ACC112 (cell line): Measurements from ENCODE around the gene RAP1A.

Experiments used
- H2AFZ ChIP-seq: fragments of 200-600 bp; sonication (generic); one replicate; pipeline ENCODE4 v1.6.0; 2017; ENCODE audit warnings: antibody characterized with exemption, low read length; ENCODE audit not compliant: unreplicated experiment
- H3K27ac ChIP-seq: fragments of 200-600 bp; sonication (generic); 2 replicates; pipeline ENCODE4 v1.5.1; 2014; ENCODE audit warnings: low read depth, mild to moderate bottlenecking, antibody characterized with exemption, low read length, moderate library complexity
- H3K27me3 ChIP-seq: fragments of 200-600 bp; sonication (generic); 2 replicates; pipeline ENCODE4 v1.6.1; 2014; ENCODE audit warnings: mild to moderate bottlenecking, antibody characterized with exemption, low read length, moderate library complexity, mixed read lengths; ENCODE audit not compliant: insufficient read depth
- H3K36me3 ChIP-seq: fragments of 200-600 bp; sonication (generic); 2 replicates; pipeline ENCODE4 v1.6.1; 2016; ENCODE audit warnings: mild to moderate bottlenecking, antibody characterized with exemption, low read length, moderate library complexity, mixed read lengths; ENCODE audit not compliant: insufficient read depth
- H3K4me1 ChIP-seq: fragments of 200-600 bp; sonication (generic); one replicate; pipeline ENCODE4 v1.6.1; 2016; ENCODE audit warnings: low read length, mixed read lengths; ENCODE audit not compliant: insufficient read depth, unreplicated experiment, control insufficient read depth
- H3K4me3 ChIP-seq: fragments of 200-600 bp; sonication (generic); 2 replicates; pipeline ENCODE4 v1.5.1; 2014; ENCODE audit warnings: mild to moderate bottlenecking, low read depth, low read length
- H3K79me2 ChIP-seq: fragments of 200-600 bp; sonication (generic); one replicate; pipeline ENCODE4 v1.6.0; 2016; ENCODE audit warnings: low read length; ENCODE audit not compliant: control insufficient read depth, unreplicated experiment, insufficient read depth

RAP1A gene

DNA sequence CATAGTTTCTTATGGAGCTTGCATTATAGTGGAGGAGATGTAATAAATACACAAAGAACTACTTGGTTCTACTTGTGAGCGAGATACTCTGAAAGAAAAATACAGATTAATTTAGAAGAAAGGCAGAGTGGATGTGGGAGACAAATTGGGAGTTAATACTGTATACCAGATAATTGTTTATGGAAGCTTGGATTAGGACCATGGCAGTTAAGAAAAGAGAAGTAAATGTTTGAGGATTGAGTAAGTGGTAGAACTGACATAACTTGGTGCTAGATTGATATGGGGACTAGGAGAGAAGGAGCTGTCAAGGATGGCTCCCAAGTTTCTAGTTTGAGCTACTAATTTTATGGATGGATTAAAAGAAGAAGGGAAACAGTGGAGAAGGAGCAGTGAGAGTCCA lies 72.3 kb downstream of the RAP1A start:
- H3K79me2 ChIP-seq: peaks cover 13% of the 10 kb centered on the region
- H3K27me3 ChIP-seq: no peaks in the 10 kb centered on the region
- peaks cover 8% of the 10 kb centered on the region for H3K4me1 ChIP-seq
- H2AFZ ChIP-seq: no peak overlapping the region
- peaks cover 10% of the 10 kb centered on the region for H3K36me3 ChIP-seq
- H3K27ac ChIP-seq: no peak overlapping the region
- H3K4me3 ChIP-seq: no peak overlapping the region

DNA sequence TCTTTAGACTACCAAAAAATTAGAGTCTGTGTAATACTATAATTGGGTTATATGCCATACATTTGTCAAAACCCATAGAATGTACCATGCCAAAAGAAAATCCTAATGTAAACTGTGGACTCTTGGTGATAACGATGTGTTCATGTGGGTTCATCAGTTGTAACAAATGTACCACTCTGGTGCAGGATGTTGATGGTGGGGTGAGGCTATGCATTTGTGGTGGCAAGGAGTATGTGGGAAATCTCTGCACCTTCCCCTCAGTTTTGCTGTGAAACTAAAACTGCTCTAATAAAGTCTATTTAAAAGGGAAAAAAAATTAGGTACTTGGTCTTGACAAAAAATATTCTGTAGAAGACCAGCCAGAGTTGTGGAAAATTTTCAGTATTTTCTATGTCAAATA lies 76.2 kb downstream of the RAP1A start:
- Histone ChIP-seq H3K79me2 (peaks cover 10% of the 10 kb centered on the region), H3K4me1 (peaks cover under 1% of the 10 kb centered on the region), H3K27me3 (no peaks in the 10 kb centered on the region), H3K36me3 (peaks cover 15% of the 10 kb centered on the region), H3K27ac (no peak overlapping the region), H3K4me3 (no peak overlapping the region), H2AFZ (no peak overlapping the region)

DNA sequence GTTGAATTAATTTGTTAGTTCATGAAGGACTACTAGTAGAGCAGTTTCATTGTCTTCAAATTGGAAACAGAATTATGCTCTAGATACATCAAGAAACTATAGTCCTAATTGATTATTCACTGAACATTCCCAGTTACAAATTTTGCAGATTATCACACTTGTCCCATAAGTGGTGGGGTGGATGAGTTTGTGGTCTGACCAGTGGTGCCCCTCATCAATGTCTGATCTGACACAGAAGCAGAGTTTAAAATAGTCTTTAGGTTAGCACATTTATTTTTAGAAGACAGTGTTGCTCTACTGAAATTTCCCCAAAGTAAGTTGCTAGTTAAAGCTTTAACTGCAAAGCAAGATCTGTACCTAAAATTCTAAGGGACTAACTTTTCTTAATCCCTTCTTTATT lies 76.7 kb downstream of the RAP1A start:
- Histone ChIP-seq H3K79me2 (peaks cover 10% of the 10 kb centered on the region), H3K27me3 (no peaks in the 10 kb centered on the region), H3K36me3 (peaks cover 15% of the 10 kb centered on the region), H3K27ac (no peak overlapping the region), H3K4me3 (no peak overlapping the region), H2AFZ (no peak overlapping the region), H3K4me1 (no peaks in the 10 kb centered on the region)

DNA sequence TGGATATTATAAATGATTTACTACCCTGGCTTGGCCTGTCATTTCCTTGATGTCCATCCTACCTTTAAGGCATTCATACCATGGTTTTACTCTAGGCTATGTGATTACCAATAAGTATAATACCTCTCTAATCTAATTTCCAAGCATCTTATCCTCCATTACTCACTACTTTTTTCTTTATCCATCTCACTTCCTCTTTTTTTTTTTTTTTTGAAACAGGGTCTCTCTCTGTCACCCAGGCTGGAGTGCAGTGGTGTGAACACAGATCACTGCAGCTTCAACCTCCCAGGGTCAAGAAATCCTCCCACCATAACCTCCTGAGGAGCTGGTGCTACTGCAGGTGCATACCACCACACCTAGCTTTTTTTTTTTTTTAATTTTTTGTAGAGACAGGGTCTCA lies 79.7 kb downstream of the RAP1A start:
- H3K27me3 ChIP-seq: no peaks in the 10 kb centered on the region
- no peak overlapping the region for H3K4me3 ChIP-seq
- H3K36me3 ChIP-seq: peaks cover 16% of the 10 kb centered on the region
- H3K79me2 ChIP-seq: no peaks in the 10 kb centered on the region
- H3K4me1 ChIP-seq: no peaks in the 10 kb centered on the region
- no peak overlapping the region for H2AFZ ChIP-seq
- H3K27ac ChIP-seq: no peak overlapping the region

GRCh38 chr1:111702504-111703050 lies 83.0 kb downstream of the RAP1A start:
- H3K36me3 ChIP-seq: peaks cover 14% of the 10 kb centered on the region; the same call in 1 of the 2 replicates
- H3K79me2 ChIP-seq: no peaks in the 10 kb centered on the region
- no peaks in the 10 kb centered on the region for H3K27me3 ChIP-seq
- no peak overlapping the region for H3K27ac ChIP-seq
- peaks cover 15% of the 10 kb centered on the region for H3K4me1 ChIP-seq
- no peak overlapping the region for H3K4me3 ChIP-seq
- H2AFZ ChIP-seq: no peak overlapping the region

DNA sequence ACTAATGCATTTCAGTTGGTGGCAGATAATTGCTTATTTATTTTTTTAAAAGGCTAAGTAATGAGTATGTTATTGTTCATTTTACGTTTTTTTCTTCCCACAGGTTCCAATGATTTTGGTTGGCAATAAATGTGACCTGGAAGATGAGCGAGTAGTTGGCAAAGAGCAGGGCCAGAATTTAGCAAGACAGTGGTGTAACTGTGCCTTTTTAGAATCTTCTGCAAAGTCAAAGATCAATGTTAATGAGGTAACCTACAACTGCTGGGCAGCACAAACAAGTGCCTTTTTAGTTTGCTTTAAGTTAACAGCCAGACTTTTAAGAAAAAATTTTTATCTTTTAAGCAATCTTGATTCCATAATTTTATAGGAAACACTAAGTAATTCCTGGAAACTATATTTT lies 84.7 kb downstream of the RAP1A start:
- Histone ChIP-seq H3K4me1 (peaks cover 29% of the 10 kb centered on the region), H3K36me3 (peaks cover 19% of the 10 kb centered on the region), H3K27me3 (no peaks in the 10 kb centered on the region), H3K79me2 (no peaks in the 10 kb centered on the region), H2AFZ (no peak overlapping the region), H3K4me3 (no peak overlapping the region), H3K27ac (no peak overlapping the region)

DNA sequence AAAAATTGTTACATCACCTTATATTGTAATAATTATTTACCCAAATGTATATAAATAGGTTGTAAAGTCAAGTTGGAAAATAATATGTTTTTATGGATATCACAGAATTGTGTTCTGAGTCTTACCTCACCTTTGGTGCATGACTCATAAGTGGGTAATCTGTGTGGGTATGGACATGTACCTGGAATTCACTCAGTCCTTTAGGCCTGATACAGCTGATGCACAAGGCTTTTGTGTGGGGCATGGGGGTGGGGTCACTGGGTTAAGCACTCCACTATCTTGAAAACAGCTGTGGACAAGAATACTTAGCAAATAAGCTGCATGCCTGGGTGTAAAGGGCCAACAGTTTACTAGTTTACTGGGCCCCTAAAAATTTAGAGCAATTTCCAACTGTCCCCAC lies 85.2 kb downstream of the RAP1A start:
- Histone ChIP-seq H3K27me3 (no peaks in the 10 kb centered on the region), H3K4me1 (peaks cover 34% of the 10 kb centered on the region), H3K4me3 (no peak overlapping the region), H2AFZ (no peak overlapping the region), H3K79me2 (no peaks in the 10 kb centered on the region), H3K36me3 (peaks cover 19% of the 10 kb centered on the region), H3K27ac (no peak overlapping the region)

- Histone ChIP-seq H3K36me3 (peaks cover 19% of the 10 kb centered on the region), H3K27ac (no peak overlapping the region), H3K27me3 (no peaks in the 10 kb centered on the region)
Observed at GRCh38 chr1:111705841-111706240, 86.3 kb downstream of the RAP1A start.

DNA sequence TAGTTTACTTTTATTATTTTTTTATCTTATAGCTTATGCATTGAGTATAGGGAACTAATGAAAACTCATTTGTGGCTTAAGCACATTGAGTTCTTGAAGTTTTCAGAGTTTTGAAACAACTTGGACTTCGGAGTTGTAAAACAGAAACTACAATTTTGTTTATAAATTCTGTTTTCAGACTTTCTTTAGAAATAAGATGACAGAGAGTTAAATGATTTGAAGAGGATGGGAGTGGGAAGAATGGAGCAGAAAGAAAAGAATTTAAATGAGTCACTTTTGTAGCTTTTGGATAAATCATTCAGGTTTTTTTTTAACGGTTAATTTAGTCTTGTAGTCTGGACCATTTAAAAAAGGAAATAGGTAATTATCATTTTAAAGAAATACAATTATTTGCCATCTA lies 87.3 kb downstream of the RAP1A start:
- Histone ChIP-seq H3K4me3 (no peak overlapping the region), H2AFZ (no peak overlapping the region), H3K36me3 (peaks cover 13% of the 10 kb centered on the region; the same call in 1 of the 2 replicates), H3K79me2 (no peaks in the 10 kb centered on the region), H3K27me3 (no peaks in the 10 kb centered on the region), H3K4me1 (peaks cover 38% of the 10 kb centered on the region), H3K27ac (peak overlapping the region; percentile 45)

More at GRCh38 chr1:111705841-111706240, 86.3 kb downstream of the RAP1A start:
- no peaks in the 10 kb centered on the region for H3K79me2 ChIP-seq
- no peak overlapping the region for H3K4me3 ChIP-seq
- no peak overlapping the region for H2AFZ ChIP-seq
- peaks cover 38% of the 10 kb centered on the region for H3K4me1 ChIP-seq

DNA sequence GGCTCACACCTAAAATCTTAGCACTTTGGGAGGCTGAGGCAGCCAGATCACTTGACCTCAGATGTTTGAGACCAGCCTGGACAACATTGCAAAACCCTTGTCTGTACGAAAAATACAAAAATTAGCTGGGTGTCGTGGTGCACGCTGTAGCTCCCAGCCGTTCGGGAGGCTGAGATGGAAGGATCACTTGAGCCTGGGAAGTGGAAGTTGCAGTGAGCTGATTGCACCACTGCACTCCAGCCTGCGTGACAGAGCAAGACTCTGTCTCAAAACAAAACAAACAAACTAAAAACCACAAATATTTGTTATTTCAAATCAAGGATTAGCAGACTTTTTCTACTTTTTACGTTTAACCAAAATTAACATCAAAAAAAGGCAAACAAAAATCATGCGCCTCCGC lies 88.3 kb downstream of the RAP1A start:
- H3K4me3 ChIP-seq: no peak overlapping the region
- H3K27ac ChIP-seq: peak overlapping the region; percentile 61
- no peaks in the 10 kb centered on the region for H3K27me3 ChIP-seq
- H2AFZ ChIP-seq: no peak overlapping the region
- H3K36me3 ChIP-seq: peaks cover 13% of the 10 kb centered on the region; the same call in 1 of the 2 replicates
- H3K79me2 ChIP-seq: no peaks in the 10 kb centered on the region
- H3K4me1 ChIP-seq: peaks cover 38% of the 10 kb centered on the region

GRCh38 chr1:111709986-111710385 lies 90.4 kb downstream of the RAP1A start:
- Histone ChIP-seq H3K27me3 (no peaks in the 10 kb centered on the region), H3K4me3 (no peak overlapping the region), H3K4me1 (peaks cover 38% of the 10 kb centered on the region), H3K36me3 (peaks cover 11% of the 10 kb centered on the region; the same call in 1 of the 2 replicates), H3K27ac (no peak overlapping the region), H2AFZ (no peak overlapping the region), H3K79me2 (no peaks in the 10 kb centered on the region)
